Cardiac muscle cell (in vitro differentiated cells and primary cell): Measurements from ENCODE around the gene SUSD6. TPM values are rescaled to one million over a fixed set of nuclear protein-coding genes. Genes with fewer than 3 reads are reported as not detected.
A peak's percentile ranks its signal among the peaks of the same experiment; 100 is the strongest.

Source experiments
- DNase-seq, 2 donors: peaks; one replicate each; pipeline versions ENCODE4 v3.0.0 to v3.0.0-alpha.2; 2010 to 2017; ENCODE audit warnings: low read depth in 1 of 2, low spot score in 1 of 2
- H3K27ac ChIP-seq: fragments of 200-600 bp; sonication (generic); 2 replicates; pipeline ENCODE4 v1.5.1; 2016
- H3K27me3 ChIP-seq: fragments of 200-600 bp; sonication (generic); 2 replicates; pipeline ENCODE4 v1.6.0; 2016; ENCODE audit warnings: control low read depth
- H3K36me3 ChIP-seq: fragments of 200-600 bp; sonication (generic); 2 replicates; pipeline ENCODE4 v1.5.1; 2016; ENCODE audit warnings: control low read depth
- H3K4me1 ChIP-seq: fragments of 200-600 bp; sonication (generic); 2 replicates; pipeline ENCODE4 v1.8.1; 2017; ENCODE audit warnings: low read depth, mild to moderate bottlenecking, mixed run types
- H3K4me3 ChIP-seq: fragments of 200-600 bp; sonication (generic); 2 replicates; pipeline ENCODE4 v1.5.1; 2016; ENCODE audit warnings: mild to moderate bottlenecking
- H3K9me3 ChIP-seq: fragments of 200-600 bp; sonication (generic); 2 replicates; pipeline ENCODE4 v1.5.1; 2017; ENCODE audit warnings: low read depth, mild to moderate bottlenecking, control low read depth
- polyA plus RNA-seq: library from polyadenylated mRNA; unstranded; fragments of >200 nt; fragmentation: Nextera tagmentation; extraction: Ambion mirVana; gene quantifications from 2 replicates; pipeline ENCODE4 v1.2.1, GENCODE V29; 2016
- total RNA-seq: library from RNA; depleted of rRNA; stranded (reverse); fragments of >200 nt; gene quantifications from 2 replicates; pipeline ENCODE4 v1.2.3, GENCODE V29; 2016
- TF ChIP-seq, protein P1 (sequence below): IDR thresholded peaks from 2 replicates; pipeline ENCODE4 v1.5.1; 2012; ENCODE audit warnings: low read depth, mild to moderate bottlenecking, low read length

Gene SUSD6
- total and polyA plus RNA-seq, 2 experiments from 2014 or later: 8.7 to 12.1 TPM

DNA sequence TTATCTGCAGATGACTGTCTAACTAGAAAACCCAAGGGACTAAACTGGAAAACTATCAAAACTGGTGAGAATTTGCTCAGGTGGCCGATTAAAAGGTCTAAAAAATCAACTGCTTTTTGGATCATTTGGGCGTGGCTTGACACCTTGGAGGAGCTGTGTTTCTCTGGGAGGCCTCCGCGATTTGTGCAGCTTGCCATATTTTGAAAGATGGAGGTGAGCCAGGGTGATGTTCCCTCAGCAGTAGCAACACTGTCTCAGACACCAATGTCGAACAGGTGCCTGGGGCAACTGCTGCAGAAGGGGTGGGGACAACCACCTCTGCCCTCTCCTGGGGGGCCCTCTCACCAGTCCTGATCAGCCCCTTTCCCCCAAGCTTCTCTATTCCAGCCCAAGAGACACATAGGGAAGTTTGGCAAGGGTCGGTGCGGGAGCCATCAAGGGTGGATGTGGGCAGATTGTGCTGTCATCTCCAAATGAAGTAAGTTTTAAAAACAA, 40.5 kb upstream of the SUSD6 start:
- Histone ChIP-seq H3K4me1 (no peaks in the 10 kb centered on the region), H3K4me3 (no peak overlapping the region), H3K9me3 (no peaks in the 10 kb centered on the region), H3K27me3 (peaks cover 99% of the 10 kb centered on the region), H3K36me3 (no peaks in the 10 kb centered on the region), H3K27ac (no peak overlapping the region)
- DNase-seq: no peak
- TF ChIP-seq, protein P1, sequence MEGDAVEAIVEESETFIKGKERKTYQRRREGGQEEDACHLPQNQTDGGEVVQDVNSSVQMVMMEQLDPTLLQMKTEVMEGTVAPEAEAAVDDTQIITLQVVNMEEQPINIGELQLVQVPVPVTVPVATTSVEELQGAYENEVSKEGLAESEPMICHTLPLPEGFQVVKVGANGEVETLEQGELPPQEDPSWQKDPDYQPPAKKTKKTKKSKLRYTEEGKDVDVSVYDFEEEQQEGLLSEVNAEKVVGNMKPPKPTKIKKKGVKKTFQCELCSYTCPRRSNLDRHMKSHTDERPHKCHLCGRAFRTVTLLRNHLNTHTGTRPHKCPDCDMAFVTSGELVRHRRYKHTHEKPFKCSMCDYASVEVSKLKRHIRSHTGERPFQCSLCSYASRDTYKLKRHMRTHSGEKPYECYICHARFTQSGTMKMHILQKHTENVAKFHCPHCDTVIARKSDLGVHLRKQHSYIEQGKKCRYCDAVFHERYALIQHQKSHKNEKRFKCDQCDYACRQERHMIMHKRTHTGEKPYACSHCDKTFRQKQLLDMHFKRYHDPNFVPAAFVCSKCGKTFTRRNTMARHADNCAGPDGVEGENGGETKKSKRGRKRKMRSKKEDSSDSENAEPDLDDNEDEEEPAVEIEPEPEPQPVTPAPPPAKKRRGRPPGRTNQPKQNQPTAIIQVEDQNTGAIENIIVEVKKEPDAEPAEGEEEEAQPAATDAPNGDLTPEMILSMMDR: no peak

- TF ChIP-seq, protein P1: no peak
- DNase-seq: peak in 1 of 2 donors; percentile 27
- Histone ChIP-seq H3K27me3 (peaks cover 99% of the 10 kb centered on the region), H3K36me3 (no peaks in the 10 kb centered on the region), H3K27ac (no peak overlapping the region), H3K9me3 (no peaks in the 10 kb centered on the region), H3K4me3 (peak overlapping the region; percentile 24), H3K4me1 (no peaks in the 10 kb centered on the region)
These were observed 39.9 kb upstream of the SUSD6 start for GRCh38 chr14:69571449-69572029.

DNA sequence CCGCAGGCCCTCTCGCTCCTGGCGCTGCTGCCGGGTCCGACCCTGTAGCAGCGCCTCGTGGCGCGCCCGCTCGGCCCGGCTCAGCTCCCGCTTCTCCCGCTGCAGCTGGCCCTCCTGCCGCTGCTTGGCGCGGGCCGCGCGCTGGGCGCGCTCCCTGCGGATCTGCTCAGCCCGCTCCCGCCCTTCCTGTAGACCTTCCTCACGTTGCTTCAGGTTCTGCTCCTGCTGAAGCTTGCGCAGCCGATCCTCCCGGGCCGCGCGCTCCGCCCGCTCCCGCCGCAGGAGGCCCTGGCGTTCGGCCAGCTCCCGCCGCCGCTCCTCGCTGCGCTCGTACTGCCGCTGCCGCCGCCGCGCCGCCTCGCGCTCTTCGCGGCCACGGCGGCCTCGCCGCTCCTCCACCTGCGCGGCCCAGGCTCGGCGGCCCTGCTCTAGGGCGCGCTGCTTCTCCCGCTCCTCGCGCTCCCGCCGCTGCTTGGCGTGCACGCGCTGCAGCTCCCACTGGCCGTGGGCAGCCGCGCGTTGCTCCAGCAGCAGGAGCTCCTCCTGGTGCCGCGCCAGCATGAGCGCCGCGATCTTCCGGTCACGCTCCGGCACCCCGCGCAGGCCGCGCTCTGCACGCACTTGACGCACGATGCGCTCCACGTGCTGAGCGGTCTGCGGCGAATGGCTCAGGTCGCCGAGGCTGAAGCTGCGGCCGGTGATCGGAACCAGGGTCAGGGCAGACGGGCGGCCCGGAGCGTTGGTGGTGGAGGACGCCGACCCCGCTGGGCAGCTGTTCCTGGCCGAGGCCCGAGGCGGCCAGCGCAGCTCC, 39.2 kb upstream of the SUSD6 start:
- peak overlapping the region; percentile 24 for H3K4me3 ChIP-seq
- H3K36me3 ChIP-seq: no peaks in the 10 kb centered on the region
- peak; percentile 55 to 72 for DNase-seq
- H3K4me1 ChIP-seq: no peaks in the 10 kb centered on the region
- H3K9me3 ChIP-seq: no peaks in the 10 kb centered on the region
- TF ChIP-seq, protein P1: no peak
- peaks cover 99% of the 10 kb centered on the region for H3K27me3 ChIP-seq
- no peak overlapping the region for H3K27ac ChIP-seq

DNA sequence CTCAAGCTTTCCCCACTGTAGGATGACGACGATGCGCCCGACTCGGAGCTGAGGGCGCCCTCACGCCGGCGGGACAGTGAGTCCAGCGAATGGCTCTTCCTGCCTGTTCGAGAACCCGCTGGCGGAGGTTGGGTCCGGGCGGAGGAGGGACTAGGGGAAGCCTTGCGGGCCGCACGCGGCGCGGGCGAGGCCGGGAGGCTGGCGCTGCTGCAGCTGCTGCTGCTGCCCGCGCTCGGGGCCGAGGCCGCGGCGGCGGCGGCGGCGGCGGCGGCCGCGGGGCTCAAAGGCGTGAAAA, 38.6 kb upstream of the SUSD6 start:
- Histone ChIP-seq H3K27me3 (peaks cover 96% of the 10 kb centered on the region), H3K36me3 (no peaks in the 10 kb centered on the region), H3K4me3 (no peak overlapping the region), H3K4me1 (no peaks in the 10 kb centered on the region), H3K9me3 (no peaks in the 10 kb centered on the region), H3K27ac (no peak overlapping the region)
- TF ChIP-seq, protein P1: no peak
- peak in 1 of 2 donors; percentile 14 for DNase-seq

- peaks cover 93% of the 10 kb centered on the region for H3K27me3 ChIP-seq
- no peak for DNase-seq
- H3K36me3 ChIP-seq: no peaks in the 10 kb centered on the region
These were observed 38.1 kb upstream of the SUSD6 start for GRCh38 chr14:69573205-69573830.

More at GRCh38 chr14:69573205-69573830, 38.1 kb upstream of the SUSD6 start:
- TF ChIP-seq, protein P1: no peak
- H3K9me3 ChIP-seq: no peaks in the 10 kb centered on the region
- H3K4me1 ChIP-seq: no peaks in the 10 kb centered on the region
- H3K4me3 ChIP-seq: no peak overlapping the region
- no peak overlapping the region for H3K27ac ChIP-seq
